Central memory CD4-positive, alpha-beta T cell (primary cell): ENCODE measurements around the gene SRRM2.

Experiments
- DNase-seq: peaks from one replicate; pipeline ENCODE4 v3.0.0; 2022

The SRRM2 gene

DNA sequence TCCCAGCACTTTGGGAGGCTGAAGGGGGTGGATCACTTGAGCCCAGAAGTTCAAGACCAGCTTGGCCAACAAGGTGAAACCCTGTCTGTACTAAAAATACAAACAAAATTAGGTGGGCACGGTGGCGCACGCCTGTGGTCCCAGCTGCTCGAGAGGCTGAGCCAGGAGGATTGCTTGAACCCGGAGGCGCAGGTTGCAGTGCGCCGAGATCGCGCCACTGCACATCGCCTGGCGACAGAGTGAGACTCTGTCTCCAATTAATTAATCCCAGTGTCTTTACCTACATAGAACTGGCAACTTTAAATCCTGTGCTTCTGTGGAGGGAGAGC is 26.2 kb downstream of the SRRM2 start:
- no peak for DNase-seq

DNA sequence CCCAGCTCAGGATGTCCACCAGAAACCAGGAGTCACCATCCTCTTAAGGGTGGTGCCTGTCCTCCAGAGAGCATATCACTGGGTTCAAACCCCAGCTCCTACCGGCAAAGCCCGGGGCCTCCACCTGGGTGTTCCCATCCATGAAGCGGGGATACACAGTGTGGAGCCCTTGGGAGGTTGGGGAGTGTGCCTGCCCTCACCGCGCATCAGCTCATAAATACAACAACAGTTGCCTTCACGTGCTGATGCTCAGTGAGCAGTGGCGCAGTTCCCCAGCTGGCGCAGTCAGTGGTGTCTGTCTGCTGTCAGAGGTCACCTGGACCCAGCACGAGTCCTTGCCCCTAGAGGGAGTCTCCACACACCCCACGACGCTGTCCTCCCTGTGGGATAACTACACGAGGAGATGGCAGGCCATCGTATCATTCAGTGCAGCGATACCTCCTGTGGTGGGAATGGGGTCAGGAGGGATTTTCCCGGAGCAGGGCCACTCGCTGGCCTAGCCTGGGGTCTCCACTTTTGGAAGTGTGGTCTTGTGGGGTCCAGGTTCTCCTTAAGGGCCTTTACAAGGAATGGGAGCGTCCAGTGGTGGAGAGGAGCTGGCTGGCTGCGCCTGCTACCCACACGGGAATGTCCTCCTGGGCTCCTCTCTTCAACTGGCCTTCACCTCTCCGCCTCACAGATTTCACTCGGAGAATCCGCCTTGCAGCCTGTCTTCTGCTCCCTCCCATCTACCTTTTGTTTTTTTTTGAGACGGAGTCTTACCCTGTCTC is 26.9 kb downstream of the SRRM2 start:
- DNase-seq: no peak

DNA sequence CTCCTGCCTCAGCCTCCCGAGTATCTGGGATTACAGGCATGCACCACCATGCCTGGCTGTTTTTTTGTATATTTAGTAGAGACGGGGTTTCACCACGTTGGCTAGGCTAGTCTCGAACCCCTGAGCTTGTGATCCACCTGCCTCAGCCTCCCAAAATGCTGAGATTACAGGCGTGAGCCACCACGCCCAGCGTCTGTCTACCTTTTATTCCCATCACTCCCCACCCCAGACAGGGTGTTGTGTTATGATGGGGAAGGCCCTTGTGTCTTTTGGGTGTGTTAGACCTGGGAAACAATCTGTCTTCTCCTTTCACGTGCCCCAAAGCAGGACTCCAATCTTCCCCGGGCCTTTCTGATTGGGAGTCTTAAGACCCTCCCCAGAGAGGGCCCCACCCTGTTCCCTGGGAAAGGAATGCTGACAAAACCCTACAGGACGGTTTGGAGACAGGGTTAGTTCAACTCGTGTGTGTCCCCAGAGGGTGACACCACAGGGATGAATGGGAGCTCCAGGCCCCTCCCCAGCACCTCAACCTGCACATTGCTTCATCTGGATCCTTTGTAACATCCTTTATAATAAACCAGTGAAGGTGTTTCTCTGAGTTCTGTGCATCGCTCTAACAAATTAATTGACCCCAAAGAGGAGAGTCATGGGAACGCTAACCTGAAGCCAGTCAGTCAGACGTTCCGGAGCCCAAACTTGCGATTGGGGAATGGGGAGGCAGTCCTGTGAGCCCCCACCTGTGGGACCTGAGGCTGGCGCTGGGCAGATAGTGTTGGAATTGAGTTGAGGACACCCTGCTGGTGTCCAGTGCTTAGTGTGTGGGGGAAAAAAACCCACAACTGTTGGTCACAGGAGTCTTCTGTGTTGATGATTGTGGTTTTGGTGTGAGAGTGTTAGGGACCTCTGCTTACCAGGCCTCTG is 27.8 kb downstream of the SRRM2 start:
- DNase-seq: no peak

DNA sequence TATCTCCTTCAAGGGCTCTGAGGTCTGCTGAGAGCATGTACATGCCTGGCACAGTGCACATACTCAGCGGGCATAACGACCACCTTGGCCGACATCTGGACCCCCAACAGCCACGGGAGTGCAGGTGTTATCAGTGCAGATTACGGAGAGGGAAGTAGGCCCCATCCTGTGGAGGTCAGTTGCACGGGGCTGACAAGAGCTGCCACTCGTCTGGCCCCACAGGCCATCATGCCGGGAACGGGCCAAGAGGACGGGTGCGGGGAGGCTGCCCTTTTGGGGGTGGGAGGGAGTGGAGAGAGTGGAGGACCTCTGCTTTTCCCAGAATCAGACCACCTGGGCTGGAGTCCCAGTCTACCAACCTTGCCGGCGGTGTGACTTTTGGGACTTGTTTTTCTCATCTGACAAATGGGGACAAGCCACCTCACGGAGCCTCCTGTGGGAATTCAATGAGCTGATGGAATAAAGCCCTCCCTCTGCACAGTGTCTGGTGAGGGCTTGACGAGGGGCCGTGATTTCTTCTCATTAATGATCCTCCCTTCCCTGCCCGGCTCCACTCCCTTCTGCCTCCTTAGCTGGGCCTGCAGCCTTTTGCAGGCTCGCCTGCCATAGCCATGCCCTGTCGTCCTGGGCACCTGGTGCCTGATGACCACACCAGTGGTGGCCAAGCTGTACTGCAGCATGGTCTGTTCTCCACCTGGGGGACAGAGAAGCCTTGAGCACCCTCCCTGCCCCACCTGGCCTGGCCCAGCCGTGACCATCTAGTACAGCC is 30.3 kb downstream of the SRRM2 start:
- no peak for DNase-seq

DNA sequence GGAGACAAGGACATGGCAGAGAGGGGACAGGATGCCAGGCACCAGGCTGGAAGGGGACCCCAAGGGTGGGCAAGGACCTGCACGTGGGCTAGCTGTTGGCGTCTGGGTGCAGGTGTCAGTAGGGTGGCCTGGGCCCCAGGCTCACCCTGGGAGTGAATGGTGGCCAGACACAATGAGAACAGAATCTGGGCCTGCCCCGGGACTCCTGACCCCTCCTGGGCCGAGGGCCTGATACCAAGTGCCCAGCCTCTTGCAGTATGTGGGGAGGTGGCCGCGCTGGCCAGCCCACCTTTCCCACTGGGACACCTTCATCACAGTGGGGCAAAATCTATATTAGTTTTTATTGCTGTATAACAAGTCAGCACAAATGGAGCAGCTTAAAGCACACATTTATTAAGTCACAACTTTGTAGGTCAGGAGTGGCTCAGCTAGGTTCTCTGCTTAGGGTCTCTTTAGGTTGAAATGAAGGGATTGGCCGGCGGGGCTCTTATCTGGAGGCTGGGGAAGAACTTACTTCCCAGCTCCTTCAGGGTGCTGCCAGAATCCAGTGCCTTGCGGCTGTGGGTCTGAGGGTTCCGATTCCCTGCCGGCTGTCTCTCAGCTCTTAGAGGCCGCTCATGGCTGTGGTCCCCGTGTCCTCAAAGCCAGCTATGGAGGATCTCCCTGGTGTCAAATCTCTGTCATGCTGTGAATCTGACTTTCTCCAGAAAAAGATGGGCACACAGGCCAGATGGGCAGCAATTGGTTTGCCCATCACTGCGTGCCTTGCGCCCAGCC is 31.3 kb downstream of the SRRM2 start:
- no peak for DNase-seq

DNA sequence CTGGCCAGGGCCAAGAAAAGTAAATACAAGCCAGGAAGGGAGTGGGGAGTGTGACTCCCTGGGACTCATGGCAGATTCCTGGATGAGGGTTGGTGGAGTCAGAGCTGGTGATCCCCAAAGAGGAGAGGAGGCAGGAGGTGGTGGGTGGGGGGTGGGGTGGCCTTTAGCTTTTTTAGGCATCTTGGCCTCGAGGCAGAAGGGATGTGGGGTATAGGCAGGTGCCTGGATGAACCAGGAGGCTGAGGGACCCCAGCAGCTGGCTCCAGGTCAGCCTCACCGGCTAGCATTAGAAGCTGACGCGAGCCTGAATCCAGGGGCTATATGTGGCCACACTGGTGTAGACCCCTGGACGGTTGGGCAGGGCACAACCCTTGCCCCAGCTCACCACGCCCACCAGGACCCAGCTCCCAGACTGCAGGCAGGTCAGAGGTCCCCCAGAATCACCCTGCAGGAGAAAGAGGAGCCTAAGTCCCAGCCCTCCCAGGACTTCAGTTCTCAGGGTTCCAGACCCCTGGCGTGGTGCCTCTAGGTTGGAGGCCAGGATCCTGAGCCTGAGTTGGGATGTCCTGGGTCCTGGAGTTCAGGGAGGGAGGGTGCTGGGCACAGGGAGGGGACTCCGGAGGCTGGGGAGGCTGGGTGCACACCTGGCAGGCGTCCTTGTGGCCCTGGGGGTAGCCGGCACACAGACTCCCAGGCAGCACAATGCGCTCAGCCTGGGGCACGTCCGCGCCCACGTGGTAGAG is 32.1 kb downstream of the SRRM2 start:
- no peak for DNase-seq

DNA sequence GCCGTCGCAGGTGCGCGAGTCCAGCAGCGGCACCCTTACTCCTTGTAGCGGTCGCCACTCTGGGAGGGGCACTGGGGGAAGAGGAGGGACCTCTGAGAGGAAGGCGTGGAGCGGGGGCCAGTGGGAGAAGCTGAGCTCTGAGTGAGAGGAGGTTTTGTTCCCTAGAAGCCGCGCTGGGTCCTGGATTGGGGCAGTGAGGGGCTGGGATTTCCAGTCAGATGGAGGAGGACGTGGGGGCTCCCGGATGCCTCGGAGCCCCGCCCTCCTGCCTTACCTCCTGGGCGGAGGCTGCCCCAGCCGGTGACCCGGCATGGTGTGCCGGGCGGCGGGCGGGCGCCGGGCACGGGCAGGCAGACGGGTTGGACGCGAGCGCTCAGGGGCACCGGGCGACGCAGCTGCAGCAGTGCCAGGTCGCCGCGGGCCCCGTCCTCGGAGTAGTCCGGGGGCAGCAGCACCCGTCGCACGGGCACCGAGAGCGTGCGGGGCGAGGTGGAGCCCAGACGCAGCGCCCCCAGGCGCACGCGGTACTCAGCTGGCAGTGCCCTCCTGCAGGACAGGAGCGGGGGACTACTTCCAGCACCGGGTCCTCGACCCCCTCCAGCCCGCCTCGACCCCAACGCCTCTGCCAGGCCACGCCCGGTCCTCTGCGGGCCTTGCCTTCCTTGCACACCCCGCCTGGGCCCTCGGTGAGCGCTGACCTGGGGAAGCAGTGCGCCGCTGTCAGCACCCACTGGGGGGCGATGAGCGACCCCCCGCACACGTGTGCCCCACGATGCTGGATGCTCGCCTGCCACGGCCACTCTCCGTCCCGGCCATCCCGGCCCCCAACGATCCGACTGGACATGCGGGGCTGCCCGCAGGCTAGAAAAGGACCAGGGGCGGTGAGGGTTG is 32.9 kb downstream of the SRRM2 start:
- DNase-seq: no peak

DNA sequence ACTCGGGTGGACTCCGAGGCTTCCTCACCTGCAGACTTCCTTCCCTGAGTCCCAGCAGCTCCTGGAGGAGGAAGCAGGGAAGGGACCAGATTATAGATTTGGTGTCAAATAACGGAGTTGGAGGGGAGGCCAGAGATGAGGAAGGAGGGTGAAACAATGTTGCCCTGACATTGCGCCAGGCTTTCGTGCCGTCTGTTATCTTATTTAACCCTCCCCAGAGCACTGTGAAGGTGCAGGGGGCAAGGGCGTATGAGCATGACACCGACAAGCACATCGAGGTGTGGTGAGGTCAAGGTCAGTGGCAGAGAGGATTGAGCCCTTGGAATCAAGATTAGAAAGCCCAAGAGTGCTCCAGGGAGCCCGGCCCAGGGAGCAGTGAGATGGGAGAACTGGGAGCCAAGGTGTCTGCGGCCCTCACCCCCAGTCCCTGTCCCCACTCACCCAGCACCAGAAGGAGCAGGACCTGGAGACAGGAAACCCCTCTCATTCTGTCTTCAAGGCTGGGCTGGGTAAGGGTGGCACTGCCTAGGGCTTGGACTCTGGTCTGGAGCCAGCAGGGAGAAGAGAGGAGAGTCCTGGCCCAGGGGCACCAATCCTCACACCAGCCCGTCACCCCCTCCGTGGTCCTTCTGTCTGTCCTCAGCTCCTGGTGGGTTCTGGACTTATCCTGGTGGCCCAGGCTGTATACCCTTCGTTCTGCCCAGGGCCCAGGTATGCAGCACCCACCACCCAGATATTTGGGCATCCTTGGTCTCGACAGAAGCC is 33.8 kb downstream of the SRRM2 start:
- no peak for DNase-seq

DNA sequence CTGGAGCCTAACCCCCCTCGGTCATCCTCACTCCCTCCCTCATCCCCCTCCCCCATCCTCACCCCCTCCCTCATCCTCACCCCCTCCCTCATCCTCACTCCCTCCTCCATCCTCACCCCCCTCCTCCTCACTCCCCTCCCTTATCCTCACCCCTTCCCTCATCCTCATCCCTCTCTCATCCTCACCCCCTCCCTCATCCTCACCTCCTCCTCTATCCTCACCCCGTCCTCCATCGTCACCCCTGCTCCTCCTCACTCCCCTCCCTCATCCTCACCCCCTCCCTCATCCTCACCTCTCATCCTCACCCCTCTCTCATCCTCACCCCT is 34.4 kb downstream of the SRRM2 start:
- DNase-seq: no peak

DNA sequence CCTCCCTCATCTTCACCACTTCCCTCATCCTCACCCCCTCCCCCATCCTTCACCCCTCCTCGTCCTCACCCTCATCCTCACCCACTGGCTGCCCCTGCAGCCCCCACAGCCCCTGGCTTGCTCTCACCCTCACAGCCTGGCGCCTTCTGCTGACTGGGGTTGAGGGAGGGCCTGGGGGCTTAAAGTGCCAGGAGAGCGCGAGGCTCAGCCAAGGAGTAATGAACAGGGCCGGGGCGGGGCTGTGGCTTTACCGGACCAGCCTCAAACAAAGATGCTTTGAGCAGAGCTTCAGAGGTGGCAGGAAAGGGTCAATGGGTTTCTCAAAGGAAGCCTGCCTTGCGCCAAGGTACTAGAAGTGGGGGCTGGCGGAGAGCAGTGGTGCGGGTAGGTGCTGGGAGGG is 35.0 kb downstream of the SRRM2 start, which contains the start of gene PRSS33:
Gene PRSS33 (minus strand): TSS at position 155 of the 400 bp plus-strand sequence. CDS start 1,013 bp downstream, outside the sequence.
- no peak for DNase-seq

DNA sequence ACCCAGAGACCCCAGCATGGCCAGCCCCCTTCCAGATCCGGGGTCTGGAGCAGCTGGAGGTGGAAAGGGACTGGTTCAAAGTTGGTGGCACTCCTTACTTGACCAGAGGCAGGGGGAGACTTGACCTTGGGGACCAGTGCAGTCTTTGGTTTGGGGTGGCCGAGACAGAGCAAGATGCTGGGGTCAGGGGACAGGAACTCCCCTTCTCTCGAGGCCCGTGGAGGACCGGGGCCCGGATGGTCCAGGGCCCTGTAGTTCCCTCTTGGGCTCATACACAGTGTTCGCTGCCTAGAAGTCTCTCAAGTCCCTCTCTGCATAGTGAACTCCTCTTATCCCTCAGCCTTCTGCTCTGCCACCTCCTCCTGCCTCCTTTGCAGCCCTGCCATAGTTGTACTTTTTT is 35.5 kb downstream of the SRRM2 start:
- DNase-seq: no peak

DNA sequence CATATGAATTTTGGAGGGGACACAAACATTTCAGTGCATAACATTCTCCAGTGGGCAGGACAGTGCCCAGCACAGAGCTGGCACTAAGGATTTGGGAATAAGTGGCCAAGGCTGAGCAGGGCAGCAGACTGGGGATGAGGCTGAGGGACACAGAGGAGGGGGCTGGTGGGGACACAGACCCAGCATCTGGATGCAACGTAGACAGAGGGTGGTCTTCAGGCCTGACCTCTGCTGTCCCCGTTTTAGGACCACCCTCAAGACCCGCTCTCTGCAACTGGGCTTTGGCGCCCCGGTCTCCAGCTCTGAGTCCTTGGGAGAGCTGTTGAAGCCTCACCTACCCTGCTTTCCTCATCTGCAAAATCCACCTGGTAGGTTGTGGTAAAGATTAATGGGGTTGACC is 38.2 kb downstream of the SRRM2 start:
- DNase-seq: no peak

DNA sequence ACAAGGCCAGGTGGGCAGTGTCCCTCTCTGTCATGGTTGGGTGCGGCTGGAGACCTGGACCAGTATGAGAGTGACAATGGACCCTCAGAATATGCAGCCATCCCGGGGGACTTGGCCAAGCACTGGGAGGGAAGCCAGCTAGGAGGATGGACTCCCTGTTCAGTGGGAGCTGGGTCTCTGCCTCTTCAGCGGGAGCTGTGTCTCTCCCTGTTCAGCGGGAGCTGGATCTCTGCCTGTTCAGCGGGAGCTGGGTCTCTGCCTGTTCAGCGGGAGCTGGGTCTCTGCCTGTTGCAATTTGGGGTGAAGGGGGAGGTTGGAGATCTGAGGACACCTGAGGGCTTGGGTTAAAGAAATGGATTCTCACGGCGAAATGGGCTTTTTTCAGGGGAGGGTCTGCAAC is 38.7 kb downstream of the SRRM2 start:
- DNase-seq: no peak

DNA sequence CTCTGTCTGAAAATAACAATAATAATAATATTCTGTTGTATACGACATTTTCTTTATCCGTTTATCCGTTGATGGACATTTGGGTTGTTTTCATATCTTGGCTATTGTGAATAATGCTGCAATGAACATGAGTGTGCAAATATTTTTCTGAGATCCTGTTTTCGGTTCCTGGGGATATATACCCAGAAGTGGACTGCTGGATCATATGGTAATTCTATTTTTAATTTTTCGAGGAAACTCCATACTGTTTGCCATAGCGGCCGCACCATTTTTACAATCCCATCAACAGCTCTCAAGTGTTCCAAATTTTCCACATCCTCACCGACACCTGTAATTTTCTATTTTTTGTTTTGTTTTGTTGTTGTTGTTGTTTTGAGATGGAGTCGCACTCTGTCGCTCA is 40.5 kb downstream of the SRRM2 start:
- DNase-seq: no peak

DNA sequence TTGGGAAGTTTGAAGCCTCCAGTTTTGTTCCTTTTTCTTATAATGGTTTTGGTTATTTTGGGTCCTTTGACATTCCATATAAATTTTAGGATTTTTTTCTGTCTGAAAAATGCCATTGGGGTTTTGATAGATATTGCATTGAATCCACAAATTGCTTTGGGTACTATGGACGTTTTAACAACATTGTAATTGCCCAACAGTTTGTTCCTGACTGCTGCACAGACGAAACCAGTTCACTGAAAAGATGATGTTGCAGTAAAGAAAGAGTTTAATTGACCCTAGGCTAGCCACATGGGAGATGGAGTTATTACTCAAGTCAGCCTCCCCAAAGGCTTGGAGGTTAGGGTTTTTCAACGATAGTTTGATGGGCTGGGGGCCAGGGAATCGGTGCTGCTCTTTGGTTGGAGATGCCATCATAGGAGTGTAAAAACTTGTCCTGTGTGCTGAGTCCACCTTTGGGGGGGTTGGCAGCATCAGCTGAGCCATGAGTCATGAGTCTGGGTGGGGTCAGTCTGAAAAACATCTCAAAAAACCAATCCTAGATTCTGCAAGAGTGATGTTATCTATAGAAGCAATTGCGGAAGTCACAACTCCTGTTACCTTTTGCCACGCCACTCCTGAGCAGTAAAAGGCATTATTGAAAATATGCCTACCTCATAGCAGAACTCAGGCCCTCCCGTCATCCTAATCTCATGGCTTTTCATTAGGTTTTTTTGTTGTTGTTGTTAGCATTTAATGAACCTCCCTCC is 43.1 kb downstream of the SRRM2 start:
- DNase-seq: no peak

DNA sequence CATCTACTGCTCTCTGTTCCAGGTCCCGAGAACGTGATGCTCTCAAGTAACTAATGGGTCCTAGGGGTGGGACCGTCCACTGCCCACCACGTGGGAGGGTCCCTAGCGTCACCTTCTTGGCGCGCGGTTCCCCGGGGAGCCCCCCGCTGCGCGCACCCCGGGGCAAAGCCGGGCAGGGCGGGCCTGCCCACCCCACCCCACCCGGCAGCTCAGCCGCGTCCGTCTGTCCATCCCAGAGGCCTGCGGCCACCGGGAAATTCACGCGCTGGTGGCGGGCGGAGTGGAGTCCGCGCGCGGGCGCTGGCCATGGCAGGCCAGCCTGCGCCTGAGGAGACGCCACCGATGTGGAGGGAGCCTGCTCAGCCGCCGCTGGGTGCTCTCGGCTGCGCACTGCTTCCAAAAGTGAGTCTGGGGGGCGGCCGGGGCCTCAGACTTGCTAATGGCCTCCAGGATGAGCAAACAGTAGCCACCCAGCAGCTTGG is 46.3 kb downstream of the SRRM2 start:
- DNase-seq: no peak

DNA sequence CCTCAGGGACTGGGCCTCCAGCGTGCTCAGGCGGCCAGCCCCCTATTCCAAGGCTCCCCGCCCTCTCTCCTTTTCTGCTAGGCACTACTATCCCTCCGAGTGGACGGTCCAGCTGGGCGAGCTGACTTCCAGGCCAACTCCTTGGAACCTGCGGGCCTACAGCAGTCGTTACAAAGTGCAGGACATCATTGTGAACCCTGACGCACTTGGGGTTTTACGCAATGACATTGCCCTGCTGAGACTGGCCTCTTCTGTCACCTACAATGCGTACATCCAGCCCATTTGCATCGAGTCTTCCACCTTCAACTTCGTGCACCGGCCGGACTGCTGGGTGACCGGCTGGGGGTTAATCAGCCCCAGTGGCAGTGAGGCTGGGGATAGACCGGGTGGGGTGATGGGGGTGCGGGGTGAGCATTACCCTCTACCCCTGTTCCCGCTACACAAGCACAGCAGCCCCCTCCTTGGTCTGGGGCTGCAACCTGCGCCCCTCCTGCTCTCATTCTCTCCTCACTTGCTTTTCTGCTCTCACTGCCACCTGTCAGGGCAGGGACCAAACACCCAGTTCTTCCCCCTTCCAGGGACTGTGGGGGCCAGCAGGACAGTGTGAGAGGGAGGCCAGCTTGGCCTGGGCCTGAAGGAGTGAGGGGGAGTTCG is 46.9 kb downstream of the SRRM2 start:
- no peak for DNase-seq

DNA sequence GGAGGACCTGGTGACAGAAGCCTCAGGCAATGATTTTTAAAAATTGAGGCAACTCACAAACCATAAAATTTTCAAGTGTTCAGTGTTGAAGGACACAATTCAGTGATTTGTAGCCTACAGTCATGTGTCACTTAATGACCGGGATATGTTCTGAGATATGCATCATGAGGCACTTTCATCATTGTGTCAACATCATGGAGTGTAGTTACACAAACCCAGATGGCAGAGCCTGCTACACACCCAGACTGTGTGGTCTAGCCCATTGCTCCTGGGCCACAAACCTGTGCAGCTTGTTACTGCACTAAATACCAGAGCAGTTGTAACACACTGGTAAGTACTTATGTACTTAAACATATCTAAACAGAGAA is 47.4 kb downstream of the SRRM2 start:
- no peak for DNase-seq
